GM12892 (cell line): ENCODE results near the gene TNPO3.
A peak's percentile ranks its signal among the peaks of the same experiment; 100 is the strongest.

Experiments used
- DNase-seq: peaks from one replicate; pipeline ENCODE4 v3.0.0; 2011; ENCODE audit not compliant: insufficient read length
- FAIRE-seq: peaks from 2 replicates; lab custom pipeline; 2011; peaks lifted over from hg19 to GRCh38; lab: Jason Lieb, UNC
- POLR2A ChIP-seq: IDR thresholded peaks from 2 replicates; pipeline ENCODE4 v1.6.1; 2011; ENCODE audit warnings: low read depth, low read length, control low read depth
- POLR2AphosphoS5 ChIP-seq: IDR thresholded peaks from 2 replicates; pipeline ENCODE4 v1.6.1; 2011; ENCODE audit warnings: low read depth, low read length, control low read depth
- TAF1 ChIP-seq: IDR thresholded peaks from 2 replicates; pipeline ENCODE4 v1.6.1; 2011; ENCODE audit warnings: low read depth, mild to moderate bottlenecking, control low read depth, low read length, borderline replicate concordance

TNPO3 gene

DNA sequence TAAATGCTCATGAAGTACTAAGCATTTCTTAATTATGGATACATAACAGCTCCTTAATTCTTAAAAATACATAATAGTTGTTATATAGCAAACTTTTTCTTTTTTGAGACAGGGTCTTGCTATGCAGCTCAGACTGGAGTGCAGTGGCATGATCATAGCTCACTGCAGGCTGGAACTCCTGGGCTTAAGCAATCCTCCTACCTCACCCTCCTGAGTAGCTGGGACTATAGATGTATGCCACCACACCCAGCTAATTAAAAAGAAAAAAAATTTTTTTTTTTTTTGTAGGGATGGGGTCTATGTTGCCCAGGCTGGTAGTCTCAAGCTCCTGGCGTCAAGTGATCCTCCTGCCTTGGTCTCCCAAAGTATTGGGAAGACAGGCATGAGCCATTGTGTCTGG is 86.3 kb downstream of the TNPO3 start:
- no peak for FAIRE-seq
- DNase-seq, result no peak
- no peak for TF ChIP-seq POLR2AphosphoS5
- TF ChIP-seq POLR2A, result no peak
- no peak for TF ChIP-seq TAF1

DNA sequence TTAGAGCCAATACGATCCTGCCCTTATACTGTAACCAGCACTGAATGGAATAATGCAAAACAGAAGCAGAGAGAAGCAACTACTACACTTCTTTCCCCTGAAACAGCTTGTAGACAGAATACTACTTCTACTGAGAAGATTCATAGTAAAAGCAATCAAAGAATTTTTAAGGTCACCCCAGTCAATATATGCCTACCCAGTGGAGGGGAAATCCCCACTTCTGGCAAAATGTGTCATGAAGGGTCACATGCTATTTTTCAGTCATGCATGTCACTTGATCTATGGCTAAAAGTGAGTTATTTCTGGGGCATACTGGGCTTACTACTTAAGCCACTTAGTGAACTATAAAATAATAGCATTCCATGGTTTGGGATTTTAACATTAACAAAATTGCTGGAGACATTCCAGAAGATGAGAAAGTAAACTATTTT is 91.6 kb downstream of the TNPO3 start:
- TF ChIP-seq TAF1 (no peak), POLR2A (no peak), POLR2AphosphoS5 (no peak)
- FAIRE-seq (peak; percentile 84), DNase-seq (no peak)

DNA sequence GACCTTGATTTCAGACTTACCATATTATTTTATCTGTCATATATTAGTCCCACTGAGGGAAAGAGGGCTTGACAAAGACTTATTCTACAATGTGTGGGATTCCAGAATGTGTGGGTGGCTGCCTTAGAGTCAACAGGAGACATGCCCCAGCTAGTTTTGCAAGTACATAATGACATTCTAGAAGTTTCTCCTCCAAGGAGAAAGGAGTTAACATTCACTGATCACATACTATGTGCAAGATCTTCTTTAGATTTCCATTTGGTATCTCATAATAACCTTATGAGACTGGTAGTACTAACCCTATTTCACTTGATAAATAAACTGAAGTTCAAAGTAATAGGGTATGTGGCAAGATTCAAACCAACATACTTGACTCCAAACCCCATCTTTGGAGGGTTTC is 92.0 kb downstream of the TNPO3 start:
- DNase-seq (no peak), FAIRE-seq (no peak)
- TF ChIP-seq TAF1 (no peak), POLR2AphosphoS5 (no peak), POLR2A (no peak)

DNA sequence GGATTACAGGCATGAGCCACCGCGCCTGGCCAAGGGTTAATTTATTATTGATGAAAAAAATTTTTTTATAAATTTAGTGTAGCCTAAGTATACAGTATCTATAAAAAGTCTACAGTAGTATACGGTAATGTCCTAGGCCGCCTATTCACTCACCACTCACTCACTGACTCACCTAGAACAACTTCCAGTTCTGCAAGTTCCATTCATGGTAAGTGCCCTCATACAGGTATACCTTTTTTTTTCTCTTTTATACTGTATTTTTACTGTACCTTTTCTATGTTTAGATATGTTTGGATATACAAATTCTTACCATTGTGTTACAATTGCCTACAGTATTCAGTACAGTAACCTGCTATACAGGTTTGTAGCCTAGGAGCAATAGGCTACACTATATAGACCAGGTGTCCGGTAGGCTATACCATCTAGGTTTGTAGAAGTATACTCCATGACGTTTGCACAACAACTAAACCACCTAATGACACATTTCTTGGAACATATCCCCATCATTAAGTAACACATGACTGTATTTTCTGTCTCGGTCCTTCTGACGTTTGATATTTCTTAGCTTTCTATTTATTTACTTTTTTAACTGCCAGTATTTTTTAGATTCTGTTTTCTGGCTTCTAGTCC is 93.8 kb downstream of the TNPO3 start:
- DNase-seq (no peak), FAIRE-seq (peak; percentile 62)
- no peak for TF ChIP-seq POLR2AphosphoS5
- TF ChIP-seq POLR2A, result no peak
- TF ChIP-seq TAF1, result no peak

DNA sequence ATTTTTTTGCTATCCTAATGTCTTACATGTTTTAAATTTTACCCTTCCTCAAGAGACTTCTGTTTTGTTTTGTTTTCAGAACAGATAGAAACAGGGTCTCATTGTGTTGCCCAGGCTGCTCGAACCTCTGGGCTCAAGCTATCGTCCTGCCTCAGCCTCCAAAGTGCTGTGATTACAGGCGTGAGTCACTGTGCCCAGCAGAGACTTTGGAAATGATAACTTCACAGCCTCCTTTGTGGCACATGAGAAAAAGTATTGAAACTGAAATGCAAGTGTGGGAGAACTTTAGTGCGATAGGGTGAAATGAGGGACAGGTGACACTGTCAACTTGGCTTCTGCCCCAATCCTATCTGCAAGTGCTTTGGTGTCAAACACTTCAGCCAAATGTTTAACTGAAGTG is 95.6 kb downstream of the TNPO3 start:
- FAIRE-seq (peak; percentile 5), DNase-seq (no peak)
- TF ChIP-seq POLR2AphosphoS5 (no peak), TAF1 (no peak), POLR2A (no peak)

DNA sequence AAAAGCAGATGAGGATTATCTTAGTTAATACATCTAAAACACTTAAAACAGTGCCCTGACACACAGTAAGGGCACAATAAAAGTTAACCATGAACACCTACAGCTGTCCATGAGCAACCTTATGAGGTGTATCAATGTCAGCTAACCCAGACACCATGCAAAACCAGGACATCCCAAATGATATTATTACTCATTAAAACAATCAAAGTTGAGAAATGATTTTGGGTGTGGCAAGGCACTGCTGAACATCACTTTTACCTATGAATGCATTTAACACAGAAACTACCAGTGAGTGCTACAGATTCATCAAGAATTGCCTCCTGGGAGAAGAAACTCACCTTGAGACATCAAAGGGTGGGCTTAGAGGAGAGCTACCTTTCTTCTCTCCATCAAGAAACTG is 98.9 kb downstream of the TNPO3 start:
- no peak for DNase-seq
- TF ChIP-seq POLR2AphosphoS5 (no peak), TAF1 (no peak), POLR2A (no peak)
- no peak for FAIRE-seq

DNA sequence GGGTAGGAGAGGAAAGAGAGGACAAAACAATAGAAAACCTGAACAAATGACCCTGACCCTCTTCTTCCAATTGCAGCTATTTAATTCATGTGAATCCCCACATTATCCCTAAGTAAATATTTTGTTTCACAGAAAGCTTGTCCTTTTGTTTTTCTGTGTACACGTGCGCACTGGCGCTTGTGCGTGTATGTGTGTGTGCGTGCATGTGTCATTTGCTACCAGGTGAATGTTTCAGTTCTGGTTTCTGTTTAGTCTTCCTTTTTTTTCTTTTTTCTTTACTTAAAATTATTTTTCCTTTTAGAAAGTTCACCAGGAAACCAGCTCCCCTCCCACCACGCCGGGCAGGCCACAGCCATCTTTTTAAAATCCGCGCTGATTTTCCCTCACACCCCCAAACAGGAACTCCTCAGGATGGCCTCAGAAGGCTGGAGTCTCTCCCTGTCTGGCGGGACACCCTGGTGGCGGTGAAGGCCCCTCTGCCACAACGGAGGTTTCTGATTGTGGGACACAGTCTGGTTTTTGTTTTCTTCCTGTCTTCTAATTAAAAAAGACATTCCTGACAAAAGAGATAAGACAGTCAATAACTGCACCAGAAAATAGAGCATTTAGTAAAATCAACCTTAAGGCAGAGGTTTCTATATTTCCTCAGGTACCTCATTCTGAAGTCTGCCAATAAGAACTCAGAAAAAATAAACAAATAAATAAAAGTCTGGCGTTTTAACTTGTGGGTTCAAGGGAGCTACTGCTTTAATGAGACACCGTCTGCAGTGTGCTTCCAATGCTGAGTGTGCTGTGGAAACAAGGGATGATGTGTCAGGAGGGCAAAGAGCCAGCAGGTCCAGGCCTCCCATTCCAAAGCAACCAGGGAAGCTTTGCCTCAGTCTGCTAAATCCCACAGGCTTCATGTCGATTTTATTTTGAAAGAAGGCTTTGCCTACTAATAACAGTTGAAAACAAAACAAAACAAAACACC is 99.8 kb downstream of the TNPO3 start:
- no peak for DNase-seq
- TF ChIP-seq TAF1 (no peak), POLR2A (no peak), POLR2AphosphoS5 (no peak)
- peak; percentile 81 for FAIRE-seq

DNA sequence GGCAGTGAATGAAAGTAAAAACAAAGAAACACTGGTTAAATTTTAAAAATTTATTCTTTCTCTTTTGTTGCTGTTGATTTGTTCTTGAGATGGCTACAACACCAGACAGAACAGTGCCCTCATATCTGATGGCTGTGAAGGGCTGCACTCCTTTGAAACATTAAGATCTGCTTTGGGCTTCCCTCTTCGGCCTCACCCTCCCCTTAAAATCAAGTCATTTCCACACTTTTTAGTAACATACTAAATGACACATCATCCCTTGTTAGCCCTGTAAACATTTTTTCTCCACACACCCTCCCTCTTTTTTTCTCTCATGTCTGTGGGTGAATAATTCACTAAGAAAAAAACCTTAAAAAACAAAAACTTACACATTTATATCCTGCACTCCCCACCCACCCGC is 100.8 kb downstream of the TNPO3 start:
- no peak for TF ChIP-seq POLR2A
- TF ChIP-seq POLR2AphosphoS5, result no peak
- no peak for TF ChIP-seq TAF1
- no peak for FAIRE-seq
- DNase-seq, result no peak

DNA sequence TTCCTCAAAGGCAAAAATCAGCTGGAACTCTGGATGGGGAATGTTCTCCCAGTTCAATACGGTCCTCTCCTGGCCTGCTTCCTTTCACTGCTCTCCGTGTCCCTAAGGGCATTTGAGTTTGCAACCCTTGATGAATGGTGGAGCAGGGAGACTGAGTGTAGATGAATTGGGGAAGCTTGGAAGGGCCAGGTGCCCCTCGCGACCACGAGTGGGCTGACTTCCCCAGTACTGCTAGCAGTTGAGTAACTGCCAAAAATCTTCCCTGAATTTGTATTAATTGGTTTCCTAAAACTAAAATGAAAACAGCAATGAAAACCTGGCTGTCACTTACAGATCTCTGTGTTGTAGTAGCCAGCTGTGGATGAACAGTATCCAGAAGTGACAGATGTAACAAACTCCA is 103.6 kb downstream of the TNPO3 start:
- no peak for FAIRE-seq

DNA sequence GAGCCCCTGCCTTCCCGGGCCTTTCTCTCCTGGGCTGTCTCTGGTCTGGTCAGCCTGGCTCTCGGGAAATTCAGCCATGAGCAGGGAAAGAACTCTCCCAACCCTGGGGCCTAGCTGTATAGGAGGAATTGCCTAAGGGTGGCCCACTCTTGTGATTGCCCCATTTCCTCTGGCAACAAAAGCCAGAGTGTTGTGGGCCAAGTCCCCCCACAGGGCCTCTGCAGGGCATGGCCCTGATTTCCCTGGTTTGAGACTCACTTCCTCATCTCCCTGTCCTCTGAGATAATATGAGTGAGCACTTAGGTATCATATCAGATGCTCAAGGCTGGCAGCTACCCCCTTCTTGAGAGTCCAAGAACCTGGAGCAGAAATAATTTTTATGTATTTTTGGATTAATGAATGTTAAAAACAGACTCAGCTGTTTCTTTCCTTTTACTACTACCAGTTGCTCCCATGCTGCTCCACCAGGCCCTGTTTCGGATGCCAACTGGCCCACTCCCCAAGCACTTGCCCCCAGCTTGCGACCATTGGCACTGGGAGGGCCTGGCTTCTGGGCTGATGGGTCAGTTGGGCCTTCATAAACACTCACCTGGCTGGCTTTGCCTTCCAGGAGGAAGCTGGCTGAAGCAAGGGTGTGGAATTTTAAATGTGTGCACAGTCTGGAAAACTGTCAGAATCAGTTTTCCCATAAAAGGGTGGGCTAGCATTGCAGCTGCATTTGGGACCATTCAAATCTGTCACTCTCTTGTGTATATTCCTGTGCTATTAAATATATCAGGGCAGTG is 105.7 kb downstream of the TNPO3 start:
- FAIRE-seq (no peak), DNase-seq (no peak)
- peak; percentile 14; the same call in 1 of the 2 replicates for TF ChIP-seq POLR2A
- peak; percentile 37 for TF ChIP-seq POLR2AphosphoS5
- TF ChIP-seq TAF1, result no peak

More for the DNA sequence above, 103.6 kb downstream of the TNPO3 start:
- DNase-seq, result no peak
- no peak for TF ChIP-seq POLR2A
- peak; percentile 1; the same call in 1 of the 2 replicates for TF ChIP-seq POLR2AphosphoS5

DNA sequence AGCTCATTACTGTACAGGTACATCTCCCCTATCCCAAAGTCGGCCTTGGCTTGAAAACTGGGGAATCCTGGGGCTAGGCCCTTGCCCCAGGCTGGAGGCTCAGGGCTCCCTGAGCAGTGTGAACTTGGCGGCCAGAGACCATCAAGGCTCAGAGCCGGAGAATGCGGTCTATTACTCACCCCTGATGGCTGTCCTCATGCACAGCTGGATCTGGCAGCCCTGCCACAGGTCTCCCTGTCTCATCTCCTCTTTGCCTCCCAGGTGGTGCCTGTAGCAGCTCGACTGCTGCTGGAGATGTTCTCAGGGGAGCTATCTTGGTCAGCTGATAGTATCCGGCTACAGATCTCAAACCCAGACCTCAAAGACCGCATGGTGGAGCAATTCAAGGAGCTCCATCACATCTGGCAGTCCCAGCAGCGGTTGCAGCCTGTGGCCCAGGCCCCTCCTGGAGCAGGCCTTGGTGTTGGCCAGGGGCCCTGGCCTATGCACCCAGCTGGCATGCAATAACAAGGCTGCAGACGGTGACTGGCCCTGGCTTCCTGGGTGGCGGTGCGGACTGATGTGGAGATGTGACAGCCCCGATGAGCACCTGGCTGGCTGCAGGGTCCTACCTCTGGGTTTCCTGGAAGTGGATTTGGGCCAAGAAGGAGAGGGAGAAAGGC is 106.5 kb downstream of the TNPO3 start:
- TF ChIP-seq POLR2AphosphoS5 (peak; percentile 39; the same call in 1 of the 2 replicates), POLR2A (no peak)
- FAIRE-seq, result no peak
- no peak for DNase-seq
